GM18861 (cell line): ENCODE results near the gene ASZ1.

Experiments used
- ATAC-seq: cut with Tn5 transposase; IDR thresholded peaks from one replicate; pipeline ENCODE4 v1.9.1; 2021; ENCODE audit not compliant: unreplicated experiment

ASZ1 gene

GRCh38 chr7:117403737-117404136 lies 23.6 kb downstream of the ASZ1 start:
- ATAC-seq: no peak

GRCh38 chr7:117402109-117402508 lies 25.2 kb downstream of the ASZ1 start:
- ATAC-seq: no peak

GRCh38 chr7:117401293-117402002 lies 25.8 kb downstream of the ASZ1 start:
- peak; percentile 66 for ATAC-seq

GRCh38 chr7:117399820-117400422 lies 27.4 kb downstream of the ASZ1 start:
- ATAC-seq: no peak

- no peak for ATAC-seq
Observed at GRCh38 chr7:117395743-117396142, 31.6 kb downstream of the ASZ1 start.

- ATAC-seq: no peak
Observed at GRCh38 chr7:117393781-117394180, 33.5 kb downstream of the ASZ1 start.

- ATAC-seq: no peak
Observed at GRCh38 chr7:117389871-117390270, 37.4 kb downstream of the ASZ1 start.

- ATAC-seq: no peak
Observed at GRCh38 chr7:117386110-117386706, 41.1 kb downstream of the ASZ1 start.

GRCh38 chr7:117385363-117386109 lies 41.8 kb downstream of the ASZ1 start:
- peak; percentile 75 for ATAC-seq

- no peak for ATAC-seq
Observed at GRCh38 chr7:117384688-117385362, 42.5 kb downstream of the ASZ1 start.

GRCh38 chr7:117383483-117384189 lies 43.7 kb downstream of the ASZ1 start:
- ATAC-seq: no peak

GRCh38 chr7:117383046-117383445 lies 44.2 kb downstream of the ASZ1 start:
- ATAC-seq: no peak

- no peak for ATAC-seq
Observed at GRCh38 chr7:117381362-117381761, 45.9 kb downstream of the ASZ1 start.

- ATAC-seq: no peak
Observed at GRCh38 chr7:117375380-117375779, 51.9 kb downstream of the ASZ1 start.

GRCh38 chr7:117372073-117372472 lies 55.2 kb downstream of the ASZ1 start:
- ATAC-seq: no peak

GRCh38 chr7:117364339-117365080 lies 62.8 kb downstream of the ASZ1 start:
- ATAC-seq: no peak

GRCh38 chr7:117362294-117362888 lies 64.9 kb downstream of the ASZ1 start:
- ATAC-seq: no peak

GRCh38 chr7:117350027-117350426 lies 77.3 kb downstream of the ASZ1 start:
- no peak for ATAC-seq

GRCh38 chr7:117349570-117349969 lies 77.7 kb downstream of the ASZ1 start:
- no peak for ATAC-seq
